ENCODE measurements around the gene NUFIP2. TPM values are rescaled to one million over a fixed set of nuclear protein-coding genes. Genes with fewer than 3 reads are reported as not detected.
"Not testable (repeated sequence)": the region's sequence is repeated elsewhere in the genome, so short reads cannot be mapped to it uniquely, and the experiment has no call there.

The NUFIP2 gene
- total RNA-seq, 1 donor from 2014 or later: 45.5 TPM

- no peak for DNase-seq (ENCODE audit: low spot score)
Measured at GRCh38 chr17:29240477-29240876, 53.5 kb downstream of the NUFIP2 start.

GRCh38 chr17:29238133-29238850, 55.7 kb downstream of the NUFIP2 start:
- DNase-seq (ENCODE audit: low spot score): no peak

GRCh38 chr17:29237476-29238132, 56.3 kb downstream of the NUFIP2 start:
- no peak for DNase-seq (ENCODE audit: low spot score)

GRCh38 chr17:29235904-29236303, 58.0 kb downstream of the NUFIP2 start:
- no peak for DNase-seq (ENCODE audit: low spot score)

- not testable (repeated sequence) for DNase-seq (ENCODE audit: low spot score)
Measured at GRCh38 chr17:29234972-29235371, 59.0 kb downstream of the NUFIP2 start.

- no peak for DNase-seq (ENCODE audit: low spot score)
Measured at GRCh38 chr17:29233301-29233700, 60.6 kb downstream of the NUFIP2 start.

- no peak for DNase-seq (ENCODE audit: low spot score)
Measured at GRCh38 chr17:29225396-29225795, 68.6 kb downstream of the NUFIP2 start.

- not testable (repeated sequence) for DNase-seq (ENCODE audit: low spot score)
Measured at GRCh38 chr17:29221338-29221737, 72.6 kb downstream of the NUFIP2 start.

- DNase-seq (ENCODE audit: low spot score): peak; percentile 87
Measured at GRCh38 chr17:29219378-29220047, 74.4 kb downstream of the NUFIP2 start.

GRCh38 chr17:29216856-29217255, 77.1 kb downstream of the NUFIP2 start:
- DNase-seq (ENCODE audit: low spot score): no peak

GRCh38 chr17:29216181-29216580, 77.8 kb downstream of the NUFIP2 start:
- DNase-seq (ENCODE audit: low spot score): no peak

- no peak for DNase-seq (ENCODE audit: low spot score)
Measured at GRCh38 chr17:29215717-29216116, 78.2 kb downstream of the NUFIP2 start.

GRCh38 chr17:29215174-29215573, 78.8 kb downstream of the NUFIP2 start:
- no peak for DNase-seq (ENCODE audit: low spot score)

- no peak for DNase-seq (ENCODE audit: low spot score)
Measured at GRCh38 chr17:29214215-29215146, 79.5 kb downstream of the NUFIP2 start.

GRCh38 chr17:29212681-29213121, 81.2 kb downstream of the NUFIP2 start:
- no peak for DNase-seq (ENCODE audit: low spot score)

GRCh38 chr17:29212094-29212631, 81.8 kb downstream of the NUFIP2 start:
- DNase-seq (ENCODE audit: low spot score): no peak

- no peak for DNase-seq (ENCODE audit: low spot score)
Measured at GRCh38 chr17:29210879-29211278, 83.1 kb downstream of the NUFIP2 start.

- DNase-seq (ENCODE audit: low spot score): no peak
Measured at GRCh38 chr17:29209073-29209472, 84.9 kb downstream of the NUFIP2 start.

- no peak for DNase-seq (ENCODE audit: low spot score)
Measured at GRCh38 chr17:29207975-29208374, 86.0 kb downstream of the NUFIP2 start.

Measured in umbilical cord (tissue), 2 donors.